Vagina (tissue), 2 donors: ENCODE data around the gene CTSE.

ENCODE experiments used
- CTCF ChIP-seq, 3 experiments: fragments of 450-650 bp in 2 of 3; fragments of 200-600 bp in 1 of 3; sonication (generic) in 1 of 3; IDR thresholded peaks; one replicate each; pipeline ENCODE4 v1.5.1; 2017 to 2019; ENCODE audit warnings: antibody characterized with exemption in 3 of 3, mild to moderate bottlenecking in 2 of 3, moderate library complexity in 2 of 3
- POLR2A ChIP-seq, 2 donors: fragments of 450-650 bp; IDR thresholded peaks; one replicate each; pipeline ENCODE4 v1.6.1; 2017; ENCODE audit warnings: antibody characterized with exemption in 2 of 2, mild to moderate bottlenecking in 2 of 2, moderate library complexity in 2 of 2
- POLR2AphosphoS5 ChIP-seq, 2 donors: sonication (generic); formaldehyde crosslinking; IDR thresholded peaks; one replicate each; pipeline ENCODE4 v1.9.0; 2017; ENCODE audit warnings: antibody characterized with exemption in 2 of 2, mild to moderate bottlenecking in 2 of 2, low read depth in 1 of 2; ENCODE audit not compliant: insufficient read depth in 1 of 2

GRCh38 chr1:206021008-206021625 lies 2.6 kb downstream of the CTSE start:
- TF ChIP-seq POLR2A (IDR thresholded peaks at IDR 0.05) (no peak), POLR2AphosphoS5 (IDR thresholded peaks at IDR 0.05; ENCODE audit: insufficient read depth in 1 of 2, low read depth in 1 of 2) (no peak), CTCF (IDR thresholded peaks at IDR 0.05) (no peak)
